Measurements from ENCODE around the gene IQGAP1. TPM values are rescaled to one million over a fixed set of nuclear protein-coding genes. Genes with fewer than 3 reads are reported as not detected.
A peak's percentile ranks its signal among the peaks of the same experiment; 100 is the strongest.

The IQGAP1 gene
- total and polyA plus RNA-seq, 2 of the 4 experiments (the other 2 are of a cell fraction), result 87.5 to 207 TPM

- POLR2A ChIA-PET (ENCODE audit: unreplicated experiment), result no interaction called here
- Histone ChIP-seq H3K27ac (ENCODE audit: insufficient read depth, low read length) (no peak overlapping the region), H2AK5ac (ENCODE audit: low read depth, low read length) (no peak overlapping the region), H4K20me1 (ENCODE audit: insufficient read depth, low read length) (no peaks in the 10 kb centered on the region), H3K9me3 (ENCODE audit: control insufficient read depth, insufficient read depth, low read length) (no peaks in the 10 kb centered on the region), H3K9me1 (ENCODE audit: insufficient read depth, low read length) (no peaks in the 10 kb centered on the region; the same call in 1 of the 2 replicates), H3K4me2 (ENCODE audit: low read depth, low read length) (no peak overlapping the region), H3K36me3 (ENCODE audit: control insufficient read depth, insufficient read depth, low read length) (no peaks in the 10 kb centered on the region), H2BK120ac (ENCODE audit: low read depth, low read length) (no peak overlapping the region), H3K27me3 (ENCODE audit: control insufficient read depth, insufficient read depth, low read length) (no peaks in the 10 kb centered on the region), H3K23ac (ENCODE audit: low read depth, low read length) (no peak overlapping the region), H3K56ac (ENCODE audit: extremely low read depth, insufficient read depth, low read length) (no peak overlapping the region), H3K9ac (ENCODE audit: low read depth, low read length) (no peak overlapping the region), H4K5ac (ENCODE audit: low read depth, low read length) (no peak overlapping the region), H3K18ac (ENCODE audit: low read depth, low read length) (no peak overlapping the region), H3K79me1 (ENCODE audit: low read depth in 1 of 2, low read length in 2 of 2) (no peaks in the 10 kb centered on the region), H4K8ac (ENCODE audit: low read depth in 2 of 2, low read length in 2 of 2) (no peak overlapping the region), H3K4ac (ENCODE audit: low read depth, low read length) (no peak overlapping the region), H2AK9ac (replicated peaks; ENCODE audit: low read depth, low read length, poor library complexity) (no peak overlapping the region), H3K14ac (replicated peaks; ENCODE audit: low read depth, low read length) (no peak overlapping the region), H3K4me3 (ENCODE audit: insufficient read depth, low read depth, low read length) (no peak overlapping the region), H2BK5ac (ENCODE audit: low read depth, low read length, poor library complexity, severe bottlenecking) (no peak overlapping the region), H2BK20ac (ENCODE audit: low read depth, low read length) (no peak overlapping the region), H2BK15ac (ENCODE audit: low read depth, low read length) (no peak overlapping the region), H2AFZ (replicated peaks; ENCODE audit: low read length, poor library complexity) (peak overlapping the region; percentile 81), H3K4me1 (ENCODE audit: control insufficient read depth, insufficient read depth, low read length) (peaks cover 6% of the 10 kb centered on the region; the same call in 1 of the 2 replicates), H4K91ac (ENCODE audit: insufficient read depth, low read depth, low read length) (no peak overlapping the region)
- WGBS, 2 experiments (ENCODE audit: extremely low coverage in 2 of 2, insufficient read length in 1 of 2), result 77% methylated on average over 4 of the region's 5 CpGs; no CpG with 5 or more reads in 1 of the 2 experiments
- intact Hi-C loops (cut with micrococcal nuclease), result no loop called here
- peak; percentile 72 for DNase-seq
- dilution Hi-C loops (cut with HindIII; ENCODE audit: low sequenced_read_pairs, unreplicated experiment), result no loop called here
- ATAC-seq (ENCODE audit: low read depth), result peak; percentile 57
- CTCF ChIA-PET, result no interaction called here
- in situ Hi-C loops (cut with MboI; ENCODE audit: low sequenced_read_pairs), result no loop called here
- TF ChIP-seq MXI1 (IDR thresholded peaks at IDR 0.05; ENCODE audit: borderline replicate concordance, low read depth, low read length) (no peak), FOS (IDR thresholded peaks at IDR 0.05; ENCODE audit: low read depth, low read length) (peak; percentile 36; the same call in 1 of the 2 replicates), CTCF (conservative IDR thresholded peaks at IDR 0.05; ENCODE audit: low read depth, low read length) (no peak), POLR2A (IDR thresholded peaks at IDR 0.05; ENCODE audit: low read depth, low read length) (no peak), MAZ (IDR thresholded peaks at IDR 0.05; ENCODE audit: borderline replicate concordance, low read depth, low read length) (no peak), RCOR1 (IDR thresholded peaks at IDR 0.05; ENCODE audit: insufficient replicate concordance, low read length) (no peak), MAFK (IDR thresholded peaks at IDR 0.05; ENCODE audit: low read depth, low read length) (no peak), BHLHE40 (IDR thresholded peaks at IDR 0.05; ENCODE audit: low read depth, low read length) (no peak), RFX5 (IDR thresholded peaks at IDR 0.05; ENCODE audit: low read depth, low read length) (no peak), CEBPB (IDR thresholded peaks at IDR 0.05; ENCODE audit: low read depth, low read length) (peak; percentile 30; the same call in 1 of the 2 replicates), RAD21 (IDR thresholded peaks at IDR 0.05; ENCODE audit: low read length) (no peak), SMC3 (IDR thresholded peaks at IDR 0.05; ENCODE audit: low read depth, low read length) (no peak)
- BruUV-seq (replicated peaks), result no TSS peak
These were observed 44.7 kb upstream of the IQGAP1 start for GRCh38 chr15:90343302-90343790.
